OCI-LY1 (cell line): ENCODE measurements around the gene CHCHD3.

Experiments
- H2AFZ ChIP-seq: fragments of 200-600 bp; sonication (generic), shearing (Covaris generic); 2 replicates; pipeline ENCODE4 v1.6.0; 2014; ENCODE audit warnings: antibody characterized with exemption, mild to moderate bottlenecking, low read length
- H3F3A ChIP-seq: fragments of 200-600 bp; sonication (generic), shearing (Covaris generic); 2 replicates; pipeline ENCODE4 v1.6.0; 2014; ENCODE audit warnings: mild to moderate bottlenecking, antibody characterized with exemption, low read length, moderate library complexity; ENCODE audit not compliant: insufficient read depth
- H3K27ac ChIP-seq: fragments of 200-600 bp; sonication (generic); 2 replicates; pipeline ENCODE4 v1.5.1; 2014; ENCODE audit warnings: low read length, mixed run types, mild to moderate bottlenecking, low read depth; ENCODE audit not compliant: poor library complexity, severe bottlenecking
- H3K27me3 ChIP-seq: fragments of 200-600 bp; sonication (generic); 2 replicates; pipeline ENCODE4 v1.6.0; 2014; ENCODE audit warnings: antibody characterized with exemption, mild to moderate bottlenecking, low read length, moderate library complexity; ENCODE audit not compliant: insufficient read depth
- H3K36me3 ChIP-seq: fragments of 200-600 bp; sonication (generic); 2 replicates; pipeline ENCODE4 v1.6.1; 2014; ENCODE audit warnings: mild to moderate bottlenecking, antibody characterized with exemption, low read length, moderate library complexity, mixed read lengths; ENCODE audit not compliant: insufficient read depth
- H3K4me1 ChIP-seq: fragments of 200-600 bp; sonication (generic); 2 replicates; pipeline ENCODE4 v1.5.1; 2014; ENCODE audit warnings: mild to moderate bottlenecking, low read length, moderate library complexity; ENCODE audit not compliant: insufficient read depth, severe bottlenecking
- H3K4me2 ChIP-seq: fragments of 200-600 bp; sonication (generic), shearing (Covaris generic); 2 replicates; pipeline ENCODE4 v1.6.1; 2014; ENCODE audit warnings: low read length
- H3K4me3 ChIP-seq: fragments of 200-600 bp; sonication (generic); 2 replicates; pipeline ENCODE4 v1.5.1; 2014; ENCODE audit warnings: low read length, low read depth, mild to moderate bottlenecking, mixed read lengths; ENCODE audit not compliant: poor library complexity, severe bottlenecking
- H3K79me2 ChIP-seq: fragments of 200-600 bp; shearing (Covaris generic); 2 replicates; pipeline ENCODE4 v1.6.1; 2016; ENCODE audit warnings: mixed run types, low read length, mixed read lengths; ENCODE audit not compliant: insufficient read depth
- H3K9ac ChIP-seq: fragments of 200-600 bp; sonication (generic), shearing (Covaris generic); 2 replicates; pipeline ENCODE4 v1.6.1; 2014; ENCODE audit warnings: mild to moderate bottlenecking, low read length, mixed read lengths
- H3K9me2 ChIP-seq: fragments of 200-600 bp; sonication (generic), shearing (Covaris generic); 2 replicates; pipeline ENCODE4 v1.6.1; 2014; ENCODE audit warnings: low read depth, mild to moderate bottlenecking, low read length, mixed read lengths
- H3K9me3 ChIP-seq: fragments of 200-600 bp; shearing (Covaris generic); 2 replicates; pipeline ENCODE4 v1.6.1; 2014; ENCODE audit warnings: low read length, mixed read lengths
- H4K20me1 ChIP-seq: fragments of 200-600 bp; sonication (generic), shearing (Covaris generic); 2 replicates; pipeline ENCODE4 v1.6.0; 2016; ENCODE audit warnings: mild to moderate bottlenecking, low read length; ENCODE audit not compliant: insufficient read depth
- EZH2 ChIP-seq: fragments of 200-600 bp; sonication (generic), shearing (Covaris generic); IDR thresholded peaks from 2 replicates; pipeline ENCODE4 v1.8.0; 2017; ENCODE audit warnings: borderline replicate concordance, mixed run types, mild to moderate bottlenecking, antibody characterized with exemption, low read length, moderate library complexity, mixed read lengths
- TF ChIP-seq, protein P1 (sequence below): fragments of 200-600 bp; sonication (generic), shearing (Covaris generic); IDR thresholded peaks from 2 replicates; pipeline ENCODE4 v1.5.1; 2017; ENCODE audit warnings: mild to moderate bottlenecking, antibody characterized with exemption, low read length, moderate library complexity, mixed read lengths

CHCHD3 gene

GRCh38 chr7:132755538-132756483 lies 326.1 kb downstream of the CHCHD3 start:
- Histone ChIP-seq H3K4me1 (no peaks in the 10 kb centered on the region), H3K27me3 (no peaks in the 10 kb centered on the region), H3K79me2 (no peaks in the 10 kb centered on the region), H3K4me3 (no peak overlapping the region), H3K9me3 (no peaks in the 10 kb centered on the region), H3K9me2 (no peaks in the 10 kb centered on the region), H2AFZ (no peak overlapping the region), H4K20me1 (no peaks in the 10 kb centered on the region), H3F3A (no peaks in the 10 kb centered on the region), H3K4me2 (no peak overlapping the region), H3K27ac (no peak overlapping the region), H3K9ac (no peak overlapping the region), H3K36me3 (no peaks in the 10 kb centered on the region)
- TF ChIP-seq, protein P1, sequence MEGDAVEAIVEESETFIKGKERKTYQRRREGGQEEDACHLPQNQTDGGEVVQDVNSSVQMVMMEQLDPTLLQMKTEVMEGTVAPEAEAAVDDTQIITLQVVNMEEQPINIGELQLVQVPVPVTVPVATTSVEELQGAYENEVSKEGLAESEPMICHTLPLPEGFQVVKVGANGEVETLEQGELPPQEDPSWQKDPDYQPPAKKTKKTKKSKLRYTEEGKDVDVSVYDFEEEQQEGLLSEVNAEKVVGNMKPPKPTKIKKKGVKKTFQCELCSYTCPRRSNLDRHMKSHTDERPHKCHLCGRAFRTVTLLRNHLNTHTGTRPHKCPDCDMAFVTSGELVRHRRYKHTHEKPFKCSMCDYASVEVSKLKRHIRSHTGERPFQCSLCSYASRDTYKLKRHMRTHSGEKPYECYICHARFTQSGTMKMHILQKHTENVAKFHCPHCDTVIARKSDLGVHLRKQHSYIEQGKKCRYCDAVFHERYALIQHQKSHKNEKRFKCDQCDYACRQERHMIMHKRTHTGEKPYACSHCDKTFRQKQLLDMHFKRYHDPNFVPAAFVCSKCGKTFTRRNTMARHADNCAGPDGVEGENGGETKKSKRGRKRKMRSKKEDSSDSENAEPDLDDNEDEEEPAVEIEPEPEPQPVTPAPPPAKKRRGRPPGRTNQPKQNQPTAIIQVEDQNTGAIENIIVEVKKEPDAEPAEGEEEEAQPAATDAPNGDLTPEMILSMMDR = no peak
- no peak for TF ChIP-seq EZH2

DNA sequence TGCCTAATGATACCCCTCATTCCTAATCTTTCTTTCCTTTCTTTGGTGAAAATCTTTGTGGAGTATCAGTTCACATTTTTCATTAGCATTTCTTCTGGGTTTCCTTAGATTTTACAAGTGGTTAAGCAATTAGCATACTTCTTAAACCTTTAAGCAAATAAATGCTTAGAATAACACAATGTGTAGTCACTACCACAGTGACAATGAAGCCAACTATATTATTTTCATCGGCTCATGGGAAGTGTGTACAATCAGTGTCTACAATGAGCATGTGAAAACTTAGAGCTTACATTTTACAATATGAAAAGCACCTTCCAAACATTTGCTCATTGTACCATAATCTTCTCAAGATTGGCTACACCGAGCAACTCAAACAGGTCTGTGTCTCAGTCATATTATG lies 329.5 kb downstream of the CHCHD3 start:
- Histone ChIP-seq H3K9me3 (no peaks in the 10 kb centered on the region), H3K4me3 (no peak overlapping the region), H3K27me3 (no peaks in the 10 kb centered on the region), H4K20me1 (no peaks in the 10 kb centered on the region), H3K4me2 (no peak overlapping the region), H3K9ac (no peak overlapping the region), H3K9me2 (no peaks in the 10 kb centered on the region), H3F3A (no peaks in the 10 kb centered on the region), H2AFZ (no peak overlapping the region), H3K4me1 (peaks cover 12% of the 10 kb centered on the region), H3K27ac (no peak overlapping the region), H3K79me2 (no peaks in the 10 kb centered on the region), H3K36me3 (no peaks in the 10 kb centered on the region)
- no peak for TF ChIP-seq EZH2
- TF ChIP-seq, protein P1 = no peak

- Histone ChIP-seq H3K9ac (no peak overlapping the region), H2AFZ (no peak overlapping the region), H3F3A (no peaks in the 10 kb centered on the region), H3K4me3 (no peak overlapping the region), H3K27ac (no peak overlapping the region), H3K4me1 (peaks cover 12% of the 10 kb centered on the region), H3K9me2 (no peaks in the 10 kb centered on the region), H3K27me3 (no peaks in the 10 kb centered on the region), H3K36me3 (no peaks in the 10 kb centered on the region), H3K79me2 (no peaks in the 10 kb centered on the region), H3K9me3 (no peaks in the 10 kb centered on the region), H3K4me2 (no peak overlapping the region), H4K20me1 (no peaks in the 10 kb centered on the region)
- TF ChIP-seq, protein P1 = no peak
- TF ChIP-seq EZH2 = no peak
Measured at GRCh38 chr7:132751244-132751647, 330.6 kb downstream of the CHCHD3 start.
